HFF-Myc (cell line): ENCODE measurements around the gene VWA3A.

Experiments
- DNase-seq: peaks from one replicate; pipeline ENCODE4 v3.0.0-alpha.2; 2011; ENCODE audit warnings: low read depth; ENCODE audit errors: extremely low read depth
- H3K4me3 ChIP-seq: replicated peaks from 2 replicates; pipeline ENCODE4 v1.5.1; 2011; ENCODE audit warnings: low read depth, mild to moderate bottlenecking, control low read depth, low read length
- CTCF ChIP-seq: IDR thresholded peaks from 2 replicates; pipeline ENCODE4 v1.5.1; 2012; ENCODE audit warnings: mild to moderate bottlenecking, low read depth, low read length, control low read depth; ENCODE audit errors: missing control alignments

VWA3A gene

GRCh38 chr16:22161401-22161800, 69.1 kb downstream of the VWA3A start:
- H3K4me3 ChIP-seq: no peak overlapping the region
- TF ChIP-seq CTCF: no peak
- DNase-seq: no peak

- DNase-seq: no peak
- H3K4me3 ChIP-seq: no peak within 1 kb of the TSS
- no peak for TF ChIP-seq CTCF
Measured at GRCh38 chr16:22161999-22162655, 69.8 kb downstream of the VWA3A start, which contains the start of gene SDR42E2. TSS of gene SDR42E2 (plus strand) at chr16:22162506. CDS start at chr16:22165583, 3,077 bp downstream.

- H3K4me3 ChIP-seq: no peak overlapping the region
- TF ChIP-seq CTCF: no peak
- DNase-seq: no peak
Measured at GRCh38 chr16:22162656-22163009, 70.3 kb downstream of the VWA3A start.

- H3K4me3 ChIP-seq: no peak overlapping the region
- DNase-seq: no peak
- no peak for TF ChIP-seq CTCF
Measured at GRCh38 chr16:22163806-22164205, 71.5 kb downstream of the VWA3A start.

- no peak overlapping the region for H3K4me3 ChIP-seq
- no peak for TF ChIP-seq CTCF
- DNase-seq: no peak
Measured at GRCh38 chr16:22164482-22164881, 72.1 kb downstream of the VWA3A start.

GRCh38 chr16:22165508-22166285, 73.4 kb downstream of the VWA3A start:
- no peak for DNase-seq

More at GRCh38 chr16:22165508-22166285, 73.4 kb downstream of the VWA3A start:
- H3K4me3 ChIP-seq: no peak overlapping the region
- TF ChIP-seq CTCF: no peak
